Measurements from ENCODE around the gene MYH3. TPM values are rescaled to one million over a fixed set of nuclear protein-coding genes. Genes with fewer than 3 reads are reported as not detected.

Gene MYH3
- total RNA-seq, 1 donor from 2014 or later, result 0.32 TPM

DNA sequence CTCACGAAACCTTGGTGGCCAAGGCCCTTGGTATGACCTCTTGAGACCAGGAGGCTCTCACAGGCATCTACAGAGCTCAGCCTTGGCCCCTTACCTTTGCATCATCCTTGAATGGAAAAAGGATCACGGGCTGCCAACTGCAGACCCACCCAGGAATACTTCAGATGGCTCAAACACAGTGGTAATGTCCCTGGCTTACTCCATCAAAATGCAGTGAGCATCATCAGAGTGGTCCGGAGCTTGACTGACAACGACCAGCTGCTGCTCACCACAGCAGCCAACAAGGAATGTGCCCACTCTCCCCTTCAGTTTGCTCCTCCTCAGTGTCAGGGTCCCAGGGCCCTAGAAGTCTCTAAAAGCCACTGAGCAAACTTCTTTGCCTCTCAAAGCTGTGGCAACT is 17.6 kb upstream of the MYH3 start:
- H3K9me3 ChIP-seq, result no peaks in the 10 kb centered on the region
- H3K27ac ChIP-seq, result no peak overlapping the region
- DNase-seq (ENCODE audit: low spot score in 2 of 2), result no peak
- no peak overlapping the region for H3K4me3 ChIP-seq
- H3K27me3 ChIP-seq, result no peaks in the 10 kb centered on the region
- TF ChIP-seq, protein P1, sequence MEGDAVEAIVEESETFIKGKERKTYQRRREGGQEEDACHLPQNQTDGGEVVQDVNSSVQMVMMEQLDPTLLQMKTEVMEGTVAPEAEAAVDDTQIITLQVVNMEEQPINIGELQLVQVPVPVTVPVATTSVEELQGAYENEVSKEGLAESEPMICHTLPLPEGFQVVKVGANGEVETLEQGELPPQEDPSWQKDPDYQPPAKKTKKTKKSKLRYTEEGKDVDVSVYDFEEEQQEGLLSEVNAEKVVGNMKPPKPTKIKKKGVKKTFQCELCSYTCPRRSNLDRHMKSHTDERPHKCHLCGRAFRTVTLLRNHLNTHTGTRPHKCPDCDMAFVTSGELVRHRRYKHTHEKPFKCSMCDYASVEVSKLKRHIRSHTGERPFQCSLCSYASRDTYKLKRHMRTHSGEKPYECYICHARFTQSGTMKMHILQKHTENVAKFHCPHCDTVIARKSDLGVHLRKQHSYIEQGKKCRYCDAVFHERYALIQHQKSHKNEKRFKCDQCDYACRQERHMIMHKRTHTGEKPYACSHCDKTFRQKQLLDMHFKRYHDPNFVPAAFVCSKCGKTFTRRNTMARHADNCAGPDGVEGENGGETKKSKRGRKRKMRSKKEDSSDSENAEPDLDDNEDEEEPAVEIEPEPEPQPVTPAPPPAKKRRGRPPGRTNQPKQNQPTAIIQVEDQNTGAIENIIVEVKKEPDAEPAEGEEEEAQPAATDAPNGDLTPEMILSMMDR (IDR thresholded peaks at IDR 0.05), result no peak
- peaks cover 10 to 42% of the 10 kb centered on the region in 2 donors for H3K36me3 ChIP-seq
- intact Hi-C loops (cut with DNase I), result no loop called here
- H3K4me1 ChIP-seq, result no peaks in the 10 kb centered on the region

DNA sequence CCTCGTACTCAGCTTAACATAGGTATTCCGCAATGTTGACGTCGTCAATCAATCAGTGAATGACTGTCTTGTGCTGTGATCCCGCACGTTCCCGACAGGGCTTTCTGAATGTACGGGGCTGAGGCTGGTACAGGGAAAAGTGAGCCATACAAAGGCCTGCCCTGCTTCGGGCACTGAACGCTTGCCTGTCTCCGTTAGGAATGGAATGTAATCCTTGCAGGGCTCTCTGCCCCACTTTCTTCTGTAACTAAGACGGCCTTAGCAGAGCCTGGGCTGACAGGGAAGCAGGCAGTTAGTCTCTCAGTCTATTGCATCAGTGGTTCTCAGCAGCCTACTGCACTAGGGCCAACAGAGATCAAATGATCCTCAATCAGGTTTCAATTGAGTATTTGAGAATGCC is 16.2 kb upstream of the MYH3 start:
- H3K27ac ChIP-seq, result no peak overlapping the region
- peaks cover 0 to 3% of the 10 kb centered on the region in 2 donors for H3K4me1 ChIP-seq
- no peak for DNase-seq (ENCODE audit: low spot score in 2 of 2)
- TF ChIP-seq, protein P1 (IDR thresholded peaks at IDR 0.05), result no peak
- intact Hi-C loops (cut with DNase I), result no loop called here
- H3K4me3 ChIP-seq, result no peak overlapping the region
- no peaks in the 10 kb centered on the region for H3K27me3 ChIP-seq
- peaks cover 8 to 34% of the 10 kb centered on the region in 2 donors for H3K36me3 ChIP-seq
- H3K9me3 ChIP-seq, result no peaks in the 10 kb centered on the region

DNA sequence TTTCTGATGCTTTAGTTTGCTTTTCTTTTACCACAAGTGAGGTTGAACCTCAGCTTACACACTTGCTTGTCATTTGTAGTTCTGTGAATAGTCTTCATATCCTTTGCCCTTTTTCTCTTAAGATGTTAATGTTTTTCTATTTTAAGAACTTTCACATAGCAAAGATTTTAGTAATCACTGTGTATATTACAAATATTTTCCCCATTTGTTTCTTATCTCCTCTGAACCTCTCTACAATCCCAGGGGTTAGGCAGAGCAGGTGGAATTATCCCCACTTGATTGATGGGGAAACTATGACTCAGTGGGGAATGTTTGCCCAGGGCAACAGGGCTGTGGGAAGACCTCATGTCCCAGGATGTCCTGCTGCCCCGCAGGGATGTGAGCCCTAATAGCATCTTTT is 11.7 kb upstream of the MYH3 start:
- peaks cover 0 to 3% of the 10 kb centered on the region in 2 donors for H3K4me1 ChIP-seq
- no peak for DNase-seq (ENCODE audit: low spot score in 2 of 2)
- peak overlapping the region; percentile 29 to 39 for H3K27ac ChIP-seq
- H3K27me3 ChIP-seq, result no peaks in the 10 kb centered on the region
- no peaks in the 10 kb centered on the region for H3K36me3 ChIP-seq
- TF ChIP-seq, protein P1 (IDR thresholded peaks at IDR 0.05), result no peak
- no peak overlapping the region for H3K4me3 ChIP-seq
- no peaks in the 10 kb centered on the region for H3K9me3 ChIP-seq
- intact Hi-C loops (cut with DNase I), result no loop called here

DNA sequence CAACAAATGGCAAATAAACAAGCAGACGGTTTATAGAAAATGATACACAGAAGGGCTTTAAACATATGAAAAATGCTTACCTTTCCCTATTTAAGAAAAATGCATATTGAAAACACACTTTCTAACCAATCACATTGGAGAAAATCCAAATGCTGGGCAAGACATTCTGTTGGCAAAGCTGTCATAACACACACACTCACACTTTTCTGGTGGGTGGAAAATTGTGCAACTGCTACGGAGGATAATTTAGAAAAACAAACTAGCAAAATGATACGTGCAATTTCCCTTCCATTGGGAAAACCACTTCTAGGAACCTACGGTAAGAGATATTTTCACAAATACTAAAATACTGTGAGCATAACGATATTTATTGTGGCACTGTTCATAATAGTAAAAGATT is 9.8 kb upstream of the MYH3 start:
- TF ChIP-seq, protein P1 (IDR thresholded peaks at IDR 0.05), result no peak
- Histone ChIP-seq H3K27me3 (no peaks in the 10 kb centered on the region), H3K4me3 (no peak overlapping the region), H3K27ac (no peak overlapping the region), H3K4me1 (peaks cover 0 to 3% of the 10 kb centered on the region in 2 donors), H3K9me3 (no peaks in the 10 kb centered on the region), H3K36me3 (no peaks in the 10 kb centered on the region)
- intact Hi-C loops (cut with DNase I), result no loop called here
- no peak for DNase-seq (ENCODE audit: low spot score in 2 of 2)

DNA sequence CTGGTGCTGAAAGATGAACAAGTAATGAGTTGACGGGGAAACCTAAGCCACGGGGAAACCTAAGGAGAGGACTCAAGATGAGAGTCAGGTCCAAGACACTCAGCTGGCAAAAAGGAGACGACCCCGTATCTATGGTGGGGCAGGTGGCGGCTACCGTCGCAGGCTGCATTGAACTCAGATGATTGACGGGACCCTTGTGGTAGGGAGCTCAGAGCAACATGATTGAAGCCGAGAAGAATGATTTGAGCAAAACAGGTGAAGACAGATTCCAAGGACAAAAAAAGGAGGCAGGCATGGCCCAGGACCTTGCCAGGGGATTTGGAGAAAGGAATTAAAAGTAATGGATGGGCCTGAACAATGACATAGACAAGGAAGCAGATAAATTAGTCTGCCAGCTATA is 7.5 kb upstream of the MYH3 start:
- Histone ChIP-seq H3K27ac (no peak overlapping the region), H3K36me3 (no peaks in the 10 kb centered on the region), H3K9me3 (no peaks in the 10 kb centered on the region), H3K4me1 (peaks cover 0 to 3% of the 10 kb centered on the region in 2 donors), H3K4me3 (no peak overlapping the region), H3K27me3 (no peaks in the 10 kb centered on the region)
- TF ChIP-seq, protein P1 (IDR thresholded peaks at IDR 0.05), result no peak
- DNase-seq (ENCODE audit: low spot score in 2 of 2), result peak in 1 of 2 donors; percentile 13
- intact Hi-C loops (cut with DNase I), result no loop called here

DNA sequence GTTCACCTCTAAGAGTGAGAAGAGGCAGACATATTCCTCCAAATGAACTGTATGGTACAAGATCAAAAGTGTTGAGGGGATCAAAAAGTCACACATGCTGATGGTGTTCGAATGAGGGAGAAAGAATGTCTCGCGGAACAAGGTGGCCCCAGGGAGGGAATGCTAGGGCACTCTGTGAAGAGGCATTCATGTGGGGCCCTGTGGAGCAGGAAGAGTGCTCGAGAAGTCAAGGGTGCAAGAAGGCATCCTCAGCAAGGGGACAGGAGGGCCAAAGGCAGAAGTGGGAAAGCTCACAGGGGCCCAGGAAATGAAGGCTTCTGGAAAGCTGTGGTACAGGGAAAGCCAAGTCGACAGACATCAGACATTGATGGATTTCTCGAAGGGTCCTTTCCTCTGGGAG is 6.1 kb upstream of the MYH3 start:
- Histone ChIP-seq H3K4me1 (no peaks in the 10 kb centered on the region), H3K36me3 (peaks cover 0 to 4% of the 10 kb centered on the region in 2 donors), H3K9me3 (no peaks in the 10 kb centered on the region), H3K4me3 (no peak overlapping the region), H3K27me3 (no peaks in the 10 kb centered on the region), H3K27ac (no peak overlapping the region)
- TF ChIP-seq, protein P1 (IDR thresholded peaks at IDR 0.05), result no peak
- intact Hi-C loops (cut with DNase I), result no loop called here
- DNase-seq (ENCODE audit: low spot score in 2 of 2), result no peak

All from ascending aorta (tissue), 2 donors.